Suprapubic skin (tissue), 4 donors: Measurements from ENCODE around the gene FLT1. TPM values are rescaled to one million over a fixed set of nuclear protein-coding genes. Genes with fewer than 3 reads are reported as not detected.

Source experiments
- DNase-seq, 2 donors: peaks; one replicate each; pipeline ENCODE4 v3.0.0-alpha.2; 2019; ENCODE audit warnings: low spot score in 2 of 2
- H3K27ac ChIP-seq: fragments of 200-600 bp; sonication (generic); one replicate; pipeline ENCODE4 v1.5.1; 2019
- H3K27me3 ChIP-seq: fragments of 200-600 bp; sonication (generic); one replicate; pipeline ENCODE4 v1.5.1; 2019
- H3K36me3 ChIP-seq: fragments of 200-600 bp; sonication (generic); one replicate; pipeline ENCODE4 v1.5.1; 2019
- H3K4me1 ChIP-seq: fragments of 200-600 bp; sonication (generic); one replicate; pipeline ENCODE4 v1.5.1; 2019
- H3K4me3 ChIP-seq: fragments of 200-600 bp; sonication (generic); one replicate; pipeline ENCODE4 v1.5.1; 2019; ENCODE audit warnings: mild to moderate bottlenecking
- H3K9me3 ChIP-seq: fragments of 200-600 bp; sonication (generic); one replicate; pipeline ENCODE4 v1.5.1; 2019
- CTCF ChIP-seq, 2 donors: fragments of 200-600 bp in 1 of 2; fragments of 450-650 bp in 1 of 2; sonication (generic) in 1 of 2; IDR thresholded peaks; one replicate each; pipeline ENCODE4 v1.5.1; 2016 to 2019; ENCODE audit warnings: antibody characterized with exemption in 2 of 2, mild to moderate bottlenecking in 1 of 2, moderate library complexity in 1 of 2
- EP300 ChIP-seq: sonication (generic); formaldehyde crosslinking; IDR thresholded peaks from one replicate; pipeline ENCODE4 v1.6.1; 2017; ENCODE audit warnings: antibody characterized with exemption
- POLR2A ChIP-seq, 2 donors: fragments of 450-650 bp; IDR thresholded peaks; one replicate each; pipeline ENCODE4 v1.6.1; 2017; ENCODE audit warnings: antibody characterized with exemption in 2 of 2, mild to moderate bottlenecking in 2 of 2, moderate library complexity in 2 of 2
- POLR2AphosphoS5 ChIP-seq, 3 donors: sonication (generic); formaldehyde crosslinking; IDR thresholded peaks; one replicate each; pipeline ENCODE4 v1.6.1; 2017; ENCODE audit warnings: antibody characterized with exemption in 3 of 3
- WGBS: methylation state at CpG from one replicate; pipeline ENCODE4 v1.1.5; 2018; 5-methylcytosine and 5-hydroxymethylcytosine counted together
- total RNA-seq, 4 donors: library from RNA; depleted of rRNA; stranded (reverse); fragments of >200 nt; gene quantifications; one replicate each; pipeline ENCODE4 v1.1.0, GENCODE V29; 2016

FLT1 gene
- total RNA-seq, 4 donors from 2014 or later, result 3.8 to 14.2 (median 6.8) TPM

DNA sequence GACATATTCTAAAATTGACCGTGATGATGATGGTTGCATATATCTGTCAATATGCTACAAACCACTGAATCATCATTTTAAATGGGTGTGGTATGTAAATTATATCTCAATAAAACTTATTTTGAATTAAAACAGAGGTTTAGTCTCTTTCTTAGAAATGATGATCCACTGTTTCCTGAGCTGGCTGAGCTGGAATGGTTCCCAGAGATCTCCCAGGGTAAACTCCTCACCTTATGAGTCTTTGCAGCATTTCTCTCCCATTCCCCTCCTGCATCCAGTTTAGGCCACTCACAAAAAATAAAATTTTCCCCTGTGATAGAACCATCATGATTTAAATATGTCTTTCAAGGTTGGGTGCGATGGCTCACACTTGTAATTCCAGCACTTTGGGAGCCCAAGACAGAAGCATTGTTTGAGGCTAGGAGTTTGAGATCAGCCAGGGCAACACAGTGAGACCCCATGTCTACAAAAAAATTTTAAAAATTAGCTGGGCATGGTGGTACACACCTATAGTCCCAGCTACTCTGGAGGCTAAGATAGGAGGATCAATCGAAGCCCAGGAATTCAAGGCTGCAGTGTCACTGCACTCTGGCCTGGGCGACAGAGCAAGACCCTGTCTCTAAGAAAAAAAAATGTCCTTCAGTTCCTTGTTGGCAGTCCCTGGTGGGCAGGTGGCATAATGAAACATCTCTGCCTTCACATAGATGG lies 46.1 kb downstream of the FLT1 start:
- Histone ChIP-seq H3K4me3 (no peak overlapping the region), H3K36me3 (no peaks in the 10 kb centered on the region), H3K9me3 (no peaks in the 10 kb centered on the region), H3K27me3 (peaks cover 5% of the 10 kb centered on the region), H3K4me1 (peaks cover 10% of the 10 kb centered on the region), H3K27ac (no peak overlapping the region)
- WGBS, result 97% methylated on average over 4 of the region's 4 CpGs
- no peak for DNase-seq
- no peak for TF ChIP-seq EP300
- TF ChIP-seq POLR2A (IDR thresholded peaks at IDR 0.05), result no peak
- no peak for TF ChIP-seq POLR2AphosphoS5 (IDR thresholded peaks at IDR 0.05)
- TF ChIP-seq CTCF (IDR thresholded peaks at IDR 0.05), result no peak

DNA sequence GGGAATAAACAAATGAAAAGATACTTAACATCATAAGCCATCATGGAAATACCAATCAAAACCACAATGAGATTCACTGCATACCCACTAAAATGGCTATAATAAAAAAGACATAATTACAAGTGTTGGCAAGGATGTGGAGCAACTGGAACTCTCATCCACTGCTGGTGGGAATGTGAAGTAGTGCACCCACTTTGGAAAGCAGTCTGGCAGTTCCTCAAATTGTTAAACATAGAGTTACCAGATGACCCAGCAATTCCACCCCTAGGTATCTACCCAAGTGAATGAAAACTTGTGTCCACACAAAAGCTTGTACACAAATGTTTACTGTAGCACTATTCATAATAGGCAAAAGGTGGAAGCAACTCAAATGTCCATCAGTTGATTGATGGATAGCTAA lies 46.9 kb downstream of the FLT1 start:
- no peak overlapping the region for H3K27ac ChIP-seq
- H3K9me3 ChIP-seq, result no peaks in the 10 kb centered on the region
- peaks cover 3% of the 10 kb centered on the region for H3K27me3 ChIP-seq
- TF ChIP-seq CTCF (IDR thresholded peaks at IDR 0.05) (no peak), POLR2A (IDR thresholded peaks at IDR 0.05) (no peak), POLR2AphosphoS5 (IDR thresholded peaks at IDR 0.05) (no peak), EP300 (no peak)
- H3K36me3 ChIP-seq, result no peaks in the 10 kb centered on the region
- DNase-seq, result no peak
- no peak overlapping the region for H3K4me3 ChIP-seq
- H3K4me1 ChIP-seq, result peaks cover 10% of the 10 kb centered on the region

GRCh38 chr13:28447206-28447605 lies 47.7 kb downstream of the FLT1 start:
- TF ChIP-seq POLR2AphosphoS5 (IDR thresholded peaks at IDR 0.05) (no peak), EP300 (no peak), CTCF (IDR thresholded peaks at IDR 0.05) (no peak), POLR2A (IDR thresholded peaks at IDR 0.05) (no peak)
- no peak for DNase-seq
- WGBS, result 92% methylated on average over 2 of the region's 2 CpGs
- Histone ChIP-seq H3K4me1 (peaks cover 7% of the 10 kb centered on the region), H3K4me3 (no peak overlapping the region), H3K36me3 (no peaks in the 10 kb centered on the region), H3K27me3 (peaks cover 3% of the 10 kb centered on the region), H3K27ac (no peak overlapping the region), H3K9me3 (no peaks in the 10 kb centered on the region)

DNA sequence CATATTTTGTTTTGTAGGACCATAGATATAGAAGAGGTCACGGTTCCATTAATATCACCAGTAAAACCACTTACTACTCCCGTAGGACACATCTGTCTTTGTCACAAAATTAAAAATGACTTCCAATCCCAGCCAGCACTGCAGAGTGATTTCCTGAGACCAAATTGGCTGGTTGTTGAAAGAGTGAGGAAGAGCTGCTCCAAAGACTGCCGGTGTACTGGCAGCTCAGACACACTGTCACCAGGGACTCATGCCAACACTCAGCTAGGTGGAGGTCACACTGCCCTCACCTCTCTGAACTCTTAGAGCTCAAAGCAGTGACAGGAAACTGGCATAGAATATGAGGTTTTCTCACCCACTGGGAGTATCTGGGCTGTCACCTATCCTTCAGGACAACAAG lies 52.1 kb downstream of the FLT1 start:
- TF ChIP-seq EP300, result no peak
- TF ChIP-seq POLR2A (IDR thresholded peaks at IDR 0.05), result no peak
- no peak for TF ChIP-seq POLR2AphosphoS5 (IDR thresholded peaks at IDR 0.05)
- TF ChIP-seq CTCF (IDR thresholded peaks at IDR 0.05), result no peak
- H3K4me1 ChIP-seq, result peaks cover 4% of the 10 kb centered on the region

DNA sequence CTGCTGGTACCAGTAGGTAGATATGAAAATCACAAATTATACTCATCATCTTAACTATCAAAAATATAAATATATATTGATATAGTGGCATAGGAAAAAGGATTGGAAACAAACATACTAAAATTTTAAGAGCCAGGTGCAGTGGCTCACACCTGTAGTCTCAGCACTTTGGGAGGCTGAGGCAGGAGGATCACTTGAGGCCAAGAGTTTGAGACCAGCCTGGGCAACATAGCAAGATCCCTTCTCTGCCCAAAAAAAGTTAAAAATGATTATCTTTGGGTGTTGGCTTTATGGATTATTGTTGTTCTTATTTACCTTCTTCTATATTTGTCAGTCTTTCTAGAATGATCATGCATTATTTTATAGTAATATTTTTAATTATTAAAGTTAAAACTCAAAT lies 53.4 kb downstream of the FLT1 start:
- no peak for DNase-seq
- Histone ChIP-seq H3K36me3 (no peaks in the 10 kb centered on the region), H3K27ac (no peak overlapping the region), H3K4me1 (peaks cover 4% of the 10 kb centered on the region), H3K27me3 (peaks cover 5% of the 10 kb centered on the region), H3K4me3 (no peak overlapping the region), H3K9me3 (no peaks in the 10 kb centered on the region)
- TF ChIP-seq POLR2A (IDR thresholded peaks at IDR 0.05) (no peak), POLR2AphosphoS5 (IDR thresholded peaks at IDR 0.05) (no peak), CTCF (IDR thresholded peaks at IDR 0.05) (no peak)

More for the DNA sequence above, 52.1 kb downstream of the FLT1 start:
- no peaks in the 10 kb centered on the region for H3K9me3 ChIP-seq
- no peaks in the 10 kb centered on the region for H3K36me3 ChIP-seq
- WGBS, result 70% methylated on average over 3 of the region's 3 CpGs
- peaks cover 5% of the 10 kb centered on the region for H3K27me3 ChIP-seq
- H3K27ac ChIP-seq, result no peak overlapping the region
- H3K4me3 ChIP-seq, result no peak overlapping the region
- DNase-seq, result no peak
